GM19238 (cell line): ENCODE measurements around the gene SLC25A5.
"Not testable (repeated sequence)": the region's sequence is repeated elsewhere in the genome, so short reads cannot be mapped to it uniquely, and the experiment has no call there.

Source experiments
- DNase-seq: peaks from one replicate; pipeline ENCODE4 v3.0.0; 2011; ENCODE audit warnings: low spot score; ENCODE audit not compliant: insufficient read length

Gene SLC25A5

GRCh38 chrX:119475389-119476101, 7.3 kb downstream of the SLC25A5 start:
- DNase-seq = no peak

- peak; percentile 8 for DNase-seq
Measured at GRCh38 chrX:119477812-119478232, 9.6 kb downstream of the SLC25A5 start.

- DNase-seq = no peak
Measured at GRCh38 chrX:119478504-119478903, 10.3 kb downstream of the SLC25A5 start.

GRCh38 chrX:119479845-119480244, 11.6 kb downstream of the SLC25A5 start:
- no peak for DNase-seq

GRCh38 chrX:119481323-119481801, 13.1 kb downstream of the SLC25A5 start:
- DNase-seq = no peak

- DNase-seq = no peak
Measured at GRCh38 chrX:119482041-119482440, 13.8 kb downstream of the SLC25A5 start.

- peak; percentile 52 for DNase-seq
Measured at GRCh38 chrX:119482481-119483480, 14.5 kb downstream of the SLC25A5 start.

GRCh38 chrX:119486745-119487144, 18.5 kb downstream of the SLC25A5 start:
- DNase-seq = no peak

GRCh38 chrX:119487766-119488165, 19.5 kb downstream of the SLC25A5 start:
- not testable (repeated sequence) for DNase-seq

GRCh38 chrX:119488749-119489148, 20.5 kb downstream of the SLC25A5 start:
- no peak for DNase-seq

- DNase-seq = no peak
Measured at GRCh38 chrX:119489212-119490074, 21.2 kb downstream of the SLC25A5 start.

- DNase-seq = no peak
Measured at GRCh38 chrX:119492463-119492862, 24.2 kb downstream of the SLC25A5 start.

- DNase-seq = not testable (repeated sequence)
Measured at GRCh38 chrX:119493851-119494495, 25.7 kb downstream of the SLC25A5 start.

GRCh38 chrX:119495734-119496726, 27.8 kb downstream of the SLC25A5 start:
- DNase-seq = no peak

GRCh38 chrX:119497185-119497584, 28.9 kb downstream of the SLC25A5 start:
- DNase-seq = no peak

- DNase-seq = no peak
Measured at GRCh38 chrX:119500061-119500800, 32.0 kb downstream of the SLC25A5 start.

GRCh38 chrX:119501511-119502148, 33.4 kb downstream of the SLC25A5 start:
- DNase-seq = no peak
